GM21825 (cell line): Measurements from ENCODE around the gene NCKAP5L.

Experiments
- ATAC-seq: cut with Tn5 transposase; IDR thresholded peaks from one replicate; pipeline ENCODE4 v1.9.1; 2021; ENCODE audit warnings: mild to moderate bottlenecking, moderate library complexity; ENCODE audit not compliant: unreplicated experiment

NCKAP5L gene

GRCh38 chr12:49801141-49802063 is 26.8 kb downstream of the NCKAP5L start:
- no peak for ATAC-seq

DNA sequence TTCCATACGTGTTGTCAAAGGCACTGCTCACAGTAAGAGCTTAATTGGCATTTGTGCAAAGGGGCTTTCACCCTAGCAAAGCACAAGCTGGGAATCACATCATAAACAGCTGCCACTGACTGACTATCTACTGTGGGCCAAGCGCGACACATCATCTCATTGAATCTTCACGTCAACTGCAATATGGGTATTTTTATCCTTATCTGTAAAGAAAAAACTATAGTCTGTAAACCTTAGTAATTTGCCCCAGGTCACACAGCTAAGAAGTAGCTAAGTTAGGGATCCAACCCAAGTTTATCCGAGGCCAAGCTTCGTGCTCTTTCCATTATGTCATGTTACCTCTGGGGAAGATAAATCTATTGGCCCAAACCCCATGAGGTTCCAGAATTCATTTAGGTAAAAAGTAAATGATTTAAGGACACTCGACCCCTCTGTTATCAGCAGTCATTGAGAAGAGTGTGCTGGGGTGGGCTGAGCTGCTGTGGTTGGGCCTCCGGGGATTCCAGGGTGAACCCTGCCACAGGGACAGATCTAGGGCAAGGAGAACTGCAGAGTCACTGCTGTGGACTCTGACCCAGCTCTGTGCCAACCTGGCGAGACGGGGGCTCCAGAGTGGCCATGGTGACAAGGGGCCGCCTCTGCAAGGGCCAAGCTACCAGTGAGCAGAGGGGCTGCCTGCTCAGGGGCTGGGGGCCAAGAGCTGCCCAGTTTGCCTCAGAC is 27.6 kb downstream of the NCKAP5L start:
- no peak for ATAC-seq

GRCh38 chr12:49798934-49799333 is 29.3 kb downstream of the NCKAP5L start:
- ATAC-seq = no peak

- no peak for ATAC-seq
These were observed 30.0 kb downstream of the NCKAP5L start for GRCh38 chr12:49798248-49798647.

GRCh38 chr12:49797449-49797776 is 30.8 kb downstream of the NCKAP5L start:
- no peak for ATAC-seq

GRCh38 chr12:49796606-49797448 is 31.4 kb downstream of the NCKAP5L start:
- ATAC-seq = no peak

DNA sequence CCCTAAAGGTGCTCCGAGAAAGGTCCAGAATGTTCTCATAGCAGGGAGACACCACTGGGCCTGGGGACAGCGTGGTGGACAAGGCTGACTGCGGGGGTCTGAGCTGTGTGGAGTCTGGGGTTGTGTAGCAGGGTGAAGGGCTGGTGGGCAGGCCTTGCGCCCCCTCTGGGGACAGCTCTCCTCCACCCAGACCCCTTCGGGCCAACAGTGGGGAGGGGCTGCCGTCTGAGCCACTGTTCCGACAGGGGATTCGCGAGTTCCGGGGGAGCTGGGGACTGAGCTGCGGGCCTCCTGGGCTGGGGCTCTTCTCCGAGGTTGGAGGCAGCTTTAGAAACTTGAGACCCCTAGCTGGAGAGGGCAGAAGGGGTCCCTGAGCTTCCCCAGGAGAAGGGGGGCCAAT is 32.1 kb downstream of the NCKAP5L start:
- ATAC-seq = no peak

DNA sequence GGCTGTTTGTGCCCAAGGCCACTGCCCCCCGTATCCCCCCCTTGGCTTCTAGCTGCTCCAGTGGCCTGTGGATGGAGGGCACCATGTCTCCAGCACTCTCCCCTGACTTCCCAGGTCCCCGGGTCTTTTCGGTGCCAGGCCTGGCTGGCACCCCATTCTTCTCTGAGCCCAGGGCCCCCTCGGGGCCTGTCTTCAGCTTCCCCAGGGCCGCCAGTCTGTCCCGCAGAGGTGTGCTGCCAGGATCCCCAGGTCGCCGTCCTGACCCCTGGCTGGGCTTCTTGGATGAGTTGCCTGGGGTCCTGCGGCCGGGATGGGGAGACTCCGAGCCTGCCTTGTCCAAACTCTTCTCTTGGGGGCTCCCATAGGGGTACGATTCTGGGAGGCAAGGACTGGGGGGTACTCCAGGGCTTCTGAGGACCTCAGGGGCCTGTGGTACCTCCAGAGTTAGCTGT is 32.5 kb downstream of the NCKAP5L start:
- no peak for ATAC-seq

DNA sequence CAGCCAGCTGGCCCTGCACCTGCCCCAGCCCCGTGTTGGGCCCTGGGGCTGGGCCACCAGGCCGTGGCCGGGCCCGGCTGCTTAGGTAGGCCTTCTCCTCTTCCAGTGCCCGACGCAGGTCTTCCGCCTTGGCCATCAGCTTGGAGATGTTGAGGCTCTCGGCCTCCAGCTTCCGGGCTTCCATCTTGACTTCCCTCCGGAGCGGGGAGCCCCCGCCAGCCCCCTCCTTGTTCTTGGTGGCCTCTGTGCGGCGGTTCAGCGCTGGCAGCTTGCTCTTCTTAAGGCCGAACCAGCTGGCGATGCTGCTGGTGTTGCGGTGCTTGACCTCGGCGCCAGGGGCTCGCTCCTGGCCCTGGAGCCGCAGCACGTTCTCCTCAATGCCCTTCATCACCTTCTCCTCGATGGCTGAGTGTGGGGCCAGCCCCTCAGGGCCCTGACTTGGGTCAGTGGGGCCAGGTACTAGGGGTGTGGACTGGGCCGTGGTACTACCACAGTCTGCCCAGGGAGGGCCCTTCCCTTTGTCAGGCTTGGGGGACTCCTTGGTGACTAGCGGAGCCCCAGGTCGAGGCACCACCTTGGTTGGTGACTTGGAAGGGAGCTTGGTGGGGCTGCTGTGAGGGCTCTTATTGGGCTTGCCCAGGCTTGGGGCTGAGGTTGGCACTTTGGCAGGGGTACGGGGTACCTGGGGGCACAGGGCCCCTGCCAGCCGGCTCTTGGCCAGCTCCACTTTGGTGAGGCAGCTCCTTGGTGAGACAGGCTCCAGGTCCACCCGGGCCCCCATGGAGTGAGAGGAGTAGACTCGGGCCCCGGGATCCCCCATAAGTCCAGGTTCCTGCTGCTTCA is 33.2 kb downstream of the NCKAP5L start:
- ATAC-seq = no peak

DNA sequence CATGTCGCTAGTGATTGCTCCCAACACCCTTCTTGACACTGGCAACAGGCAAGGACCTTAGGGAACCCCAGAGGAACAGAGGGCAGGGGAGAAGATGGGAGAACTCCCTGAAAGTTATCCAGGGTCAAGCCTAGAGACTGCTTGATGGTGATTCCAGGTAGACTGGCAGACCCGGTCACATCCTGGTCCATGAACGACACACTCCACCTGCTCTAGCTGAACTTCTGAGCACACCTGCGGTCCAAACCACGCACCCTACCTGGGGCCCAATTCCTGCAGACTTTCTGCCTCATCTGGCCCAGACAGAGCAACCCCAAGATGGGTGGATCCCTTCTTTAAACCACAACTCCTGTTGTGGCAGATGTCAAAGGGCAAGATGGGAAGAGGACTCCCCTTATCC is 34.2 kb downstream of the NCKAP5L start:
- no peak for ATAC-seq

DNA sequence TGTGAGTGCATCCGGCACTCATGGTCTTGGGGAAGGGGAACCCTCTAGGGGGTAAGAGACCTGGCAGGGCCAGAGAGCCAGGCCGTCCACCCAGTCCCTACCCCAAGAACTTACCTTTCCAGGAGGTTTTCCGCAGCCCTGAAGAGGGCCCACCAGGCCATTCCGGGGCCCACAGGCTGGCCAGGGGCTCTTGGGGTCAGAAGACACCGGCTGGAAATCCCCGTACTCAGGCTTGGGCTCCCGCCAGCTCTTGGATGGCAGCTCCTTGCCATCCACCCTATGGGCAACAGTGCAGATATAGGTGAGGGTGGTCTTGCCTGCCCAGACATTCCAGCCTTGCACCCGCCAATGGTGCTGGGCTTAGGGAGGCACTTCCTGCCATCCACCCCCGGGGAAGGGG is 34.6 kb downstream of the NCKAP5L start:
- ATAC-seq = no peak

GRCh38 chr12:49792976-49793580 is 35.1 kb downstream of the NCKAP5L start:
- ATAC-seq = no peak

- no peak for ATAC-seq
These were observed 35.8 kb downstream of the NCKAP5L start for GRCh38 chr12:49792181-49792970.

DNA sequence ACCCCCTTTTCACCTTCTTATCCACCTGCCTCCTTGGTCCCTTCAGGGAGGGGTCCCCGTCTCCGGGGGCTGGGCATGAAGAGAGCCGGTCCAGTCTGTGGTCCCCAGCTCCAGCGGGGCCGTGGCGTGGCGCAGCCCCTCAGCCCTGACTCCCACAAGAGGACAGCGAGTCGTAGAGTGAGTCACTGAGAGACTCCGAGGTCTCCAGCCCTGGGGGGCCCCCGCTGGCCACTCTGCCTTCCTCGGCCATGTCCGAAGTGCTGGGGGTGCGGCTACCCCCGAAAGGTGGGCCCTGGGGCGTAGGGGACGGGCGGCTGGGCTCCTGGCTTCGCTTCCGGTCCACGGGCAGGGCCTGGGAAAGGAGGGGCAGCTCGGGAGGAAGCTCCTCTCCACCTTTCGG is 36.5 kb downstream of the NCKAP5L start:
- no peak for ATAC-seq

GRCh38 chr12:49790741-49791555 is 37.3 kb downstream of the NCKAP5L start:
- no peak for ATAC-seq

DNA sequence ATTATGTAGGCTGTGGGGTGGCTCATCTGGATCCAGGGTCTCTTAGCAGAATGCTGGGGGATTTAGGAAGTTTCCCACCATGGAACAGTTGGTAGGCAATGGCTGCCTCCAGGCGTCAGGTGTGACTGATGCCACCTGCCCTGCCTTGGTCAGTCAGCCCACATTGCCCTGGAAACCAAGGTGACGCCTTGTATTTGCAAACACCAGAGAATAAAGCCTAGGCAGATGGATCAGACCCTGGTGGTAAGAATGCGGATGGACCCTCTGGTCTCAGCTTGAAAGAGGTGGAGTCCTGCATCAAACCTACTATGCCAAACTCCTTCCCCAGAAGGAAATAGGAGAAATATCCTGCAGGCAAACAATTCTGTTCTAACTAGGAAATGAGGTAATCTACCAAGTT is 38.2 kb downstream of the NCKAP5L start:
- ATAC-seq = no peak

- ATAC-seq = no peak
These were observed 40.5 kb downstream of the NCKAP5L start for GRCh38 chr12:49787672-49788071.

DNA sequence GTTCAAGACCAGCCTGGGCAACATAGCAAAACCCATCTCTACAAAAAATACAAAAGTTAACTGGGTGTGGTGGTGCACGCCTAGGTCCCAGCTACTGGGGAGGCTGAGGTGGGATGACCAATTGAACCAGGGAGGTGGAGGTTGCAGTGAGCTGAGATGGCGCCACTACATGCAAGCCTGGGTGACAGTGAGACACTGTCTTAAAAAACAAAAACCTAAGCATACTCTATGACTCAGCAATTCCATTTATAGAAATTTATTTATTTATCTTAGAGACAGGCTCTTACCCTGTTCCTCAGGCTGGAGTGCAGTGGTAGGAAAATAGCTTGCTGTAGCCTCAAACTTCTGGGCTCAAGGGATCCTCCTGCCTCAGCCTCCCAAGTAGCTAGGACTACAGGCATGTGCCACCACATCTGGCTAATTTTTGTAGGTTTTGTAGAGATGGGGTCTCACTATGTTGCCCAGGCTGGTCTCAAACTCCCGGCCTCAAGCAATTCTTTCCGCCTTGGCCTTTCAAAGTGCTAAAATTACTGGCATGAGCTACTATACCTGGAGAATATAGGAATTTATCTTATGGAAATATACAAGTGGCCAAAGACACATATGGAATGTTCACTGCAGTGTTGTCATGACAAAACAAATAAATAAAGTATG is 43.3 kb downstream of the NCKAP5L start:
- no peak for ATAC-seq
